Measurements from ENCODE around the gene SEC14L1.
"Not testable (repeated sequence)": the region's sequence is repeated elsewhere in the genome, so short reads cannot be mapped to it uniquely, and the experiment has no call there.

The SEC14L1 gene

DNA sequence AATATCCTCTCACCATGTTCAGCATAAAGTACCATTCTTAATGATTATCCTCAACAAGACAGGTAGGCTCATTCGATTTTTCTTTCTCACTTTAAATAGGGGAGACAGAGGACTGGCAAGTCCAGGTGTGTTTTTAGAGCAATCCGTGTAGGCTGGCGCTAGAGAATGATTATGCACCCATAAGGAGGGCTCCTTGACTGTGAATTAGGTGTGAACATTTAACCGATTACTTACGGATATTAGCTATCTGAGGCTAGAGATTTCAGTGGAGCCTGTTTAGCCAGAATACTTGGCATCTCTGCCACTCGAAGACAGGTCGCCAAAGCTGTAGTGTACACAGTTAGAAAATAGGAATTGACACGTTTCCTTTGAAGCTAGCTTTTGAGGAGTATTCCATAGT, 1.9 kb downstream of the SEC14L1 start:
- DNase-seq = no peak

GRCh38 chr17:77143306-77143705, 2.5 kb downstream of the SEC14L1 start:
- no peak for DNase-seq

GRCh38 chr17:77144227-77144626, 3.5 kb downstream of the SEC14L1 start:
- DNase-seq = no peak

DNA sequence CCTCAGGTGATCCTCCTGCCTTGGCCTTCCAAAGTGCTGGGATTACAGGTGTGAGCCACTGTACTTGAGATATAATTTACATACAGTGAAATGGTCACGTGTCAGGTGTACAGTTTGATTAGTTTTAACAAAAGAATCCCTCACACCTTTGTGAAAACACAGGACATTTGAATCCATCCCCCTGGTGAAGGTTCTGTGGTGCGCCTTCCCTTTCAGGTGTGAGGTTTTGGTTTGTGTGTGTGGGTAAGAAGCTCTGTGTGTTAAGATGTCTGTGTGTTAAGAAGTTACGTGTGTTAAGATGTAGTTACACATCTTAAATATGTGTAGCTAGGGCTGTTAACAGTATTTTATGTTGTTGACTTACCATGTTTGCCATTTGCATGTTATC, 4.4 kb downstream of the SEC14L1 start:
- DNase-seq = no peak

- no peak for DNase-seq
Observed at GRCh38 chr17:77145612-77146245, 5.0 kb downstream of the SEC14L1 start.

- DNase-seq = no peak
Observed at GRCh38 chr17:77146246-77146632, 5.5 kb downstream of the SEC14L1 start.

GRCh38 chr17:77146882-77147281, 6.1 kb downstream of the SEC14L1 start:
- DNase-seq = peak; percentile 29

DNA sequence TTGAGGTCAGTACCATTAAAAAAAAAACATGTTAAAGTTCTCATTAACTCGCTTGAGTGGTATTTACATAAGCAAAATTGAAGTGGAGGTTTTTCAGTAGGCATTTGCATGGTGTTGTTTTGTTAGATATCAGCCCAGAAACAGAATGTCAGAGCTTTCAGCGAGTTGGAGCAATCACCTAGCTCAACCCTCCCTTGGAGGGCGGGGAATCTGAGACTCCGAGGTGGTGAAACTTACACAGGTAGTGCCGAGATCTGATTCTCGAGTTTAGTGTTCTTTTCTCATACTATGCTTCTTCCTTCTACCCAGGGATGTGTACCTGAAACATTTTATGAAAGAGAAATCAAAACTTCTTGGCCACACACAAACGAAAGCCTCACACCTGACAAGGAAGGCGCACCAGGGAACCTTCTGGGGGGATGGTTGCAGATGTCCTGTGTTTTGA, 6.6 kb downstream of the SEC14L1 start:
- no peak for DNase-seq

- no peak for DNase-seq
Observed at GRCh38 chr17:77148077-77148939, 7.5 kb downstream of the SEC14L1 start.

DNA sequence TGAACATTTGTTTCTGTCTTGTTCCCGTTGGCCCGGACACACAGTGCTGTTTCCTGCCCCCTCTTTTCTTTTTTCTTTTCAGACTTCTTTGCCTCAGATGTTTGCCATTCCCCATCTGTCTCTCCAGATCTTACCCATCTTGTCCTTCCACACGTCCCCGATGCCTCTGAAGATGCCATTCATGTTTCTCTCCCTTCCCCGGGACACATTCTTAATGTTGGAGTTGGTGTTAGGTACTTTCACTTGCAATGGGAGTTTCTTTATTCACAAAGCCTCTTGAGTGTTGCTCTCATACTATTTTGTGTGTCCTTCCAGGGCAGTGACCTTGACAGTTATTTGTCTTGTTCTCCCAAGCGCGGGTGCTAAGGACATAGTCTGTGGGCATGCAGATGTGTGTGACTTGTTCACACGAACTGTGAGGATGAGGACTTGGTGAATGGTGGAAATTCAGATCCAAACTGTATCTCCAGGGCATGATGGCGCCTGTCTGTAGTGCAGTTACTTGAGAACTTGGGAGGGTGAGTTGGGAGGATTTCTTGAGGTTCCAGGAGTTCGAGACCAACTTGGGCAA, 8.3 kb downstream of the SEC14L1 start:
- DNase-seq = no peak

DNA sequence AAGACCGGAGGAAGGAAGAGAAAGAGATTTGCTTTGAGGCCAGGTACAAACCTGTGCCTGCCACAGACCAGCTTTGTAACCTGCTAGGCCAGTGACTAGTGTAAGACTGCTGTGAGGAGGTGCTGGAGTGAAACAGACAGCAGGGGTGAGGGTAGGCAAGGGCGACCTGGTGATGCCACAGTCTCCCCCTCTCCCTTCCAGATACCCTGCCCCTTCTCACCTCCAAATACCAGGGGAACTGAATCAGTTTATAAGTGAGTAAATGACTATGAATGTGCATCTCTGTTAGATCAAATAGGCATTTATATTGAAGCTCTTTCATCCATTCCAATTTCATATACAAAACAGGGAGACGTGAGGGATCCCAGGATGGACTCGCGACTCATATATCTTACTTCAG, 9.4 kb downstream of the SEC14L1 start:
- DNase-seq = no peak

- DNase-seq = no peak
Observed at GRCh38 chr17:77151186-77151585, 10.4 kb downstream of the SEC14L1 start.

DNA sequence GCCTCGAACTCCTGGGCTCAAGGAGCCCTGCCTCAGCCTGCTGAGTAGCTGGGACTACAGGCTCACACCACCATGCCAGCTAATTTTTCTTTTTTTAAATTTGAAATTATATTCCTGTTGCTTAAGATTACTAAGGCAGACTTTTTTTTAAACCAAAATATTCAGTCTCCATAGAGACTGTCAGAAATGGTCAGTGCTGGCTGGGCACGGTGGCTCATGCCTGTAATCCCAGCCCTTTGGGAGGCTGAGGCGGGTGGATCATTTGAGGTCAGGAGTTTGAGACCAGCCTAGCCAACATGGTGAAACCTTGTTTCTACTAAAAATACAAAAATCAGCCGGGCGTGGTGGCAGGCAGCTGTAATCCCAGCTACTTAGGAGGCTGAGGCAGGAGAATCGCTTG, 11.3 kb downstream of the SEC14L1 start:
- not testable (repeated sequence) for DNase-seq

DNA sequence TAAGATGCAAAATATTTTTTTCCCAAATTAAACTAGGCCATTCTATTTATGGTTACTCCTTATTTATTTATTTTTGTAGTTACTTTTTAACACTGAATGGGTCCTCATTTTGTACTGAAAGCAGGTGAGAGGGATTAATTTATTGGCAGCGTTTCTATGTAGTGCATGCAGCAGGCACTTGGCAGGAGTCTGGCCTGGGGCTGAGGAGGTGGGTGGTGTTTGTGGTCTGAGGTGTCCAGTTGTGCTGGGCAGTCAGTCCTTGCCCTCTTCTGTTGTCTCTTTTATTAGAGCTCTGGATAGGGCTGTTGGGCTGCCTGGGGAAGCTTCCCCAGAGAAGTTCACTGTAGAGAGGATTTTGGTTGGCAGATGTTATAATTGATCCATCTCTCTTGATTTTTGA, 12.7 kb downstream of the SEC14L1 start:
- DNase-seq = no peak

- DNase-seq = no peak
Observed at GRCh38 chr17:77153999-77154586, 13.3 kb downstream of the SEC14L1 start.

DNA sequence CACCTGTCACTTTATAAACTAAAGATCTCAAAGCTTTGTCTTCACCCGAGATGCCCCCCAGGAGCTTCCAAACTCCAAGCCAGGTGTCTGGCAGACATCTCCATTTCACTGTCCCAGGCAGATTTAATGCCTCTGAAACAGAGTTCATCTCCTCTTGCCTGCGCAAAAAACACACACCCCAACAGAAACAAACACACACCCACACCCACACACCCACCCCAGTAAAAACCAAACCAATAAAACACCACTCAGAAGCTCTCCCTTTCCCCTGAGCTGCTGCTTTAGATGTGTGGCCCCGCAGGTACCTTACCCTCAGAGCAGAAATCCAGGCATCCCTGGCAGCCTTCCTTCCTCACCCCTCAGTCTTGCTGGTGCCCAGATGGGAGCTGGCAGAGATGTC, 14.4 kb downstream of the SEC14L1 start:
- no peak for DNase-seq

GRCh38 chr17:77157766-77158165, 17.0 kb downstream of the SEC14L1 start:
- DNase-seq = not testable (repeated sequence)

DNA sequence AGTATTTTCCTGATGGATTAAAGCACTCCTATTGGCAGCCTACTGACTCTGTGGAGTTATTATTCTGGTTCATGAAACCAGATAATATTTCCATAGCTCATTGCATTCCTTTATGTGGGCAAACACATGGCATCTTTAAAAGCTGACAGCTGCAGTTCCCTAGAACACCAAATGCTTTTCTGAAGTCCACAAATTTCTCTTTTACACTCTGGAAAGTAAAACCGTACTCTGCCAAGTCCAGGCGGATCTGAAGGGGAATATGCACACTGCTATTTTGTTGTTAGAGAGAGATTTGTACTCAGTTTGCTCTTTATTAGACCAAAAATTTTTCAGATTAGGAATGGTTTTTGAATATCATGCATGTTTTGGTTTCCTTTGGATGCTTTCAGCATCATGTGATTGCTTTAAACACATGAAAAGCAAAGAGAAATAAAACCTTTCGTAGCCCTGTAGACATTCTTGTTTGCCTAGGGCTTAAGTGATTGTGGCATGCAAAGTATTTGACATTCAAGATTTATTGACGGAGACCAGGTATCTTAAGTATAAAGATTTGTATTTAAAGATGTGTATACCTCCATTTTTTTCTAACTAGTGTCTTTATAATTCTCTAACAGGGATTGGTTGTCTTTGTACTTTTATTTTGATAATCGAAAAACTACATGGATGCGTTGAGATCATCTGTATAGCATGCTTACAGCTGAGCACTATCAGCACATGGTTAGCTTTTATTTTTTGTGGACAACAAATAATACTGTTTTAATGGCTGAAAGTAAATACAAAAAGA, 19.5 kb downstream of the SEC14L1 start:
- DNase-seq = no peak

DNA sequence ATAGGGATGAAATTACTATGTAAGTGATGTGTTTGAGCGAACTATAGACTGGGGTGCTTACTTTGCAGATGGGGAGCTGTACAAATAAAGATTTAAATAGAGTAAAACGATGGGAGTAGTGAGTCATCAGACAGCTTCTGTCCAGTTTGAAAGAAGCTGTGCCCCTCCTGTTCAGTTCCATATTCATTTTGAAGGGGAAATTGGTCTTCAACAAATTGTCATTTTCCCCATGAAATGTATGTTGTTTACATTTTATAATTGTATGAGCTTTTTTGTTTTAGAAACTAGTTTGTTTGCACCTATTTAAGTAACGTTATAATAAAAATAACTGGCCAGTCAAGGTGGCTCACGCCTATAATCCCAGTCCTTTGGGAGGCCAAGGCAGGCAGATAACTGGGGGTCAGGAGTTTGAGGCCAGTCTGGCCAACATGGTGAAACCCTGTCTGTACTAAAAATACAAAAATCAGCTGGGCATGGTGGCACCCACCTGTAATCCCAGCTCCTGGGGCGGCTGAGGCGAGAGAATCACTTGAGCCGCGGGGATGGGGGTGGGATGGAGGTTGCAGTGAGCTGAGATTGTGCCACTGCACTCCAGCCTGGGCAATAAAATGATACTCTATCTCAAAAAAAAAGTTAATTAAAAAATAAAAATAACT, 20.2 kb downstream of the SEC14L1 start:
- no peak for DNase-seq

GRCh38 chr17:77161953-77162352, 21.2 kb downstream of the SEC14L1 start:
- DNase-seq = no peak

GRCh38 chr17:77163001-77163400, 22.2 kb downstream of the SEC14L1 start:
- no peak for DNase-seq

All from CD4-positive, alpha-beta T cell treated with Interleukin-15 for 1 hour (primary cell).